H1 (cell line): ENCODE results near the gene DMBX1. TPM values are rescaled to one million over a fixed set of nuclear protein-coding genes. Genes with fewer than 3 reads are reported as not detected.

Experiments
- CTCF ChIA-PET: fragments of 300-600 bp; sonication (Branson Sonifier 250); formaldehyde crosslinking; loops from one replicate; lab custom pipeline; 2021; ENCODE audit not compliant: partially characterized antibody; lab: Charles Lee
- POLR2A ChIA-PET: fragments of 300-600 bp; sonication (Branson Sonifier 250); formaldehyde crosslinking; loops from one replicate; lab custom pipeline; 2021; ENCODE audit warnings: inconsistent platforms; ENCODE audit not compliant: partially characterized antibody; lab: Charles Lee
- DNase-seq, 2 experiments: peaks; one replicate each; pipeline versions ENCODE4 v3.0.0 to v3.0.0-alpha.2; 2010 to 2022; ENCODE audit warnings: low spot score in 2 of 2, low read depth in 1 of 2, mixed read lengths in 1 of 2
- FAIRE-seq: peaks from 2 replicates; lab custom pipeline; 2011; peaks lifted over from hg19 to GRCh38; lab: Jason Lieb, UNC
- H2AFZ ChIP-seq: 2 replicates; pipeline ENCODE4 v1.8.1; 2012; ENCODE audit warnings: low read length, inconsistent platforms
- H2AK5ac ChIP-seq: 2 replicates; pipeline ENCODE4 v1.6.1; 2013; ENCODE audit warnings: low read depth, low read length
- H2BK120ac ChIP-seq: replicated peaks from 2 replicates; pipeline ENCODE3; 2013; ENCODE audit warnings: low read depth, low read length, inconsistent platforms
- H2BK12ac ChIP-seq: 2 replicates; pipeline ENCODE4 v1.6.1; 2013; ENCODE audit warnings: low read depth, low read length
- H2BK15ac ChIP-seq: 2 replicates; pipeline ENCODE4 v1.6.1; 2013; ENCODE audit warnings: low read length
- H2BK20ac ChIP-seq: 2 replicates; pipeline ENCODE4 v1.6.1; 2013; ENCODE audit warnings: low read length
- H2BK5ac ChIP-seq: 2 replicates; pipeline ENCODE4 v1.6.1; 2013; ENCODE audit warnings: low read depth, low read length
- H3K14ac ChIP-seq: 2 replicates; pipeline ENCODE4 v1.6.1; 2013; ENCODE audit warnings: inconsistent platforms; ENCODE audit not compliant: insufficient read length
- H3K18ac ChIP-seq: 2 replicates; pipeline ENCODE4 v1.6.1; 2013; ENCODE audit warnings: low read length; ENCODE audit errors: extremely low read depth
- H3K23ac ChIP-seq: 2 replicates; pipeline ENCODE4 v1.6.1; 2013; ENCODE audit warnings: inconsistent platforms; ENCODE audit not compliant: insufficient read length
- H3K23me2 ChIP-seq: 2 replicates; pipeline ENCODE4 v1.6.1; 2013; ENCODE audit warnings: low read depth, low read length
- H3K27ac ChIP-seq: 2 replicates; pipeline ENCODE4 v1.6.1; 2011; ENCODE audit warnings: low read depth, low read length, inconsistent platforms
- H3K27me3 ChIP-seq, 4 experiments: replicated peaks in 1 of 4; 1 replicate in 1 of 4; 2 replicates in 3 of 4; pipeline versions ENCODE4 v1.6.1 to v1.8.1; 2011 to 2013; ENCODE audit warnings: low read length in 3 of 4, mild to moderate bottlenecking in 3 of 4, inconsistent platforms in 2 of 4, mixed read lengths in 2 of 4, moderate library complexity in 1 of 4; ENCODE audit not compliant: control insufficient read depth in 3 of 4, insufficient read depth in 3 of 4; ENCODE audit errors: extremely low read depth in 1 of 4
- H3K36me3 ChIP-seq, 4 experiments: 2 replicates each; pipeline versions ENCODE4 v1.6.1 to v1.8.1; 2011 to 2013; ENCODE audit warnings: mild to moderate bottlenecking in 4 of 4, low read length in 3 of 4, moderate library complexity in 2 of 4, control low read depth in 1 of 4, inconsistent platforms in 1 of 4; ENCODE audit not compliant: insufficient read depth in 4 of 4, control insufficient read depth in 2 of 4
- H3K4ac ChIP-seq: replicated peaks from 2 replicates; pipeline ENCODE3; 2013; ENCODE audit warnings: low read length, low read depth, mixed read lengths, inconsistent platforms; ENCODE audit not compliant: insufficient read length
- H3K4me1 ChIP-seq, 4 experiments: replicated peaks in 1 of 4; 1 replicate in 1 of 4; 2 replicates in 3 of 4; pipeline versions ENCODE4 v1.6.1 to v1.8.1; 2011 to 2013; ENCODE audit warnings: low read length in 3 of 4, inconsistent platforms in 2 of 4, mixed read lengths in 1 of 4; ENCODE audit not compliant: insufficient read depth in 4 of 4, control insufficient read depth in 3 of 4
- H3K4me2 ChIP-seq, 2 experiments: 2 replicates each; pipeline versions ENCODE4 v1.6.1 to v1.8.1; 2011 to 2013; ENCODE audit warnings: low read depth in 2 of 2, low read length in 2 of 2, control low read depth in 1 of 2, inconsistent platforms in 1 of 2, mild to moderate bottlenecking in 1 of 2; ENCODE audit not compliant: insufficient read depth in 1 of 2
- H3K4me3 ChIP-seq, 4 experiments: fragments of 200-600, 300-600 bp in 1 of 4; sonication (generic), shearing (Covaris generic), sonication (Bioruptor Twin) in 1 of 4; 2 replicates each; pipeline versions ENCODE4 v1.5.1 to v1.8.1; 2011 to 2016; ENCODE audit warnings: low read length in 4 of 4, low read depth in 3 of 4, control low read depth in 2 of 4, inconsistent platforms in 2 of 4, mild to moderate bottlenecking in 2 of 4, mixed read lengths in 1 of 4, moderate library complexity in 1 of 4; ENCODE audit not compliant: insufficient read depth in 2 of 4; ENCODE audit errors: extremely low read depth in 1 of 4
- H3K56ac ChIP-seq: replicated peaks from 2 replicates; pipeline ENCODE3; 2013; ENCODE audit warnings: low read depth, mild to moderate bottlenecking, mixed read lengths, low read length, inconsistent platforms; ENCODE audit not compliant: insufficient read length
- H3K79me1 ChIP-seq: 2 replicates; pipeline ENCODE4 v1.6.1; 2013; ENCODE audit warnings: low read depth, low read length, control low read depth
- H3K79me2 ChIP-seq, 2 experiments: 2 replicates each; pipeline versions ENCODE4 v1.6.1 to v1.8.1; 2012 to 2013; ENCODE audit warnings: low read length in 2 of 2, mild to moderate bottlenecking in 2 of 2, inconsistent platforms in 1 of 2; ENCODE audit not compliant: insufficient read depth in 2 of 2, control insufficient read depth in 1 of 2
- H3K9ac ChIP-seq, 4 experiments: replicated peaks in 1 of 4; 1 replicate in 1 of 4; 2 replicates in 3 of 4; pipeline versions ENCODE4 v1.6.1 to v1.8.1; 2011 to 2013; ENCODE audit warnings: low read depth in 3 of 4, low read length in 3 of 4, control low read depth in 2 of 4, mild to moderate bottlenecking in 2 of 4, moderate library complexity in 2 of 4, inconsistent platforms in 1 of 4; ENCODE audit errors: extremely low read depth in 1 of 4
- H3K9me3 ChIP-seq, 2 experiments: 2 replicates each; pipeline versions ENCODE4 v1.6.1 to v1.8.1; 2012 to 2013; ENCODE audit warnings: mild to moderate bottlenecking in 2 of 2, moderate library complexity in 2 of 2, control low read depth in 1 of 2, inconsistent platforms in 1 of 2, low read depth in 1 of 2, low read length in 1 of 2, mixed read lengths in 1 of 2; ENCODE audit not compliant: insufficient read depth in 2 of 2
- H4K20me1 ChIP-seq, 2 experiments: replicated peaks in 1 of 2; 2 replicates each; pipeline versions ENCODE3 to v1.8.1; 2011 to 2013; ENCODE audit warnings: inconsistent platforms in 2 of 2, low read length in 2 of 2, mild to moderate bottlenecking in 1 of 2; ENCODE audit not compliant: insufficient read depth in 2 of 2, control insufficient read depth in 1 of 2
- H4K5ac ChIP-seq: 2 replicates; pipeline ENCODE4 v1.6.1; 2013; ENCODE audit warnings: low read length, low read depth, mixed read lengths, inconsistent platforms; ENCODE audit not compliant: insufficient read length
- H4K8ac ChIP-seq: 2 replicates; pipeline ENCODE4 v1.8.0; 2013; ENCODE audit warnings: mild to moderate bottlenecking, moderate library complexity, low read length, inconsistent platforms; ENCODE audit not compliant: insufficient read depth; ENCODE audit errors: extremely low read depth
- H4K91ac ChIP-seq: replicated peaks from 2 replicates; pipeline ENCODE3; 2013; ENCODE audit warnings: low read length, mixed read lengths, inconsistent platforms; ENCODE audit not compliant: insufficient read length
- GTF2F1 ChIP-seq: IDR thresholded peaks from 2 replicates; pipeline ENCODE4 v1.6.1; 2012; ENCODE audit warnings: low read depth, low read length, improper control_type of control experiment, borderline replicate concordance
- TEAD4 ChIP-seq: IDR thresholded peaks from 2 replicates; pipeline ENCODE4 v1.6.1; 2012; ENCODE audit warnings: low read depth, low read length, inconsistent platforms, mixed read lengths
- WGBS, 2 experiments: shearing (Covaris generic) in 1 of 2; methylation state at CpG; one replicate each; pipeline versions ENCODE4 v1.1.6 to v1.1.7; 2013 to 2015; ENCODE audit warnings: low lambda C conversion rate in 2 of 2, mixed read lengths in 2 of 2, inconsistent platforms in 1 of 2, low coverage in 1 of 2, missing lambda C conversion rate in 1 of 2; ENCODE audit not compliant: insufficient replicate concordance in 2 of 2, insufficient coverage in 1 of 2, insufficient read length in 1 of 2; ENCODE audit errors: extremely low coverage in 1 of 2, missing lambda C conversion rate in 1 of 2; 5-methylcytosine and 5-hydroxymethylcytosine counted together
- polyA plus RNA-seq, 7 experiments: library from polyadenylated mRNA; depleted of rRNA in 3 of 7; stranded (reverse) in 5 of 7; unstranded in 2 of 7; fragments of >200 nt in 5 of 7; fragments of 200-250 nt in 2 of 7; gene quantifications; 1 replicate in 5 of 7; 2 replicates in 1 of 7; 4 replicates in 1 of 7; pipeline versions ENCODE4 v1.2.1 to v1.2.3, GENCODE V29; 2011 to 2013; ENCODE audit warnings: missing spikeins in 2 of 7, mixed read lengths in 2 of 7
- total RNA-seq: library from RNA; stranded (reverse); fragmentation: NEBNext Ultra II Directional; extraction: Animal tissue kit (Norgen Biotek cat#: 25700); gene quantifications from 2 replicates; pipeline ENCODE4 v1.2.1, GENCODE V29; 2021

Gene DMBX1
- total and polyA plus RNA-seq, 2 of the 8 experiments (the other 6 are each of a cell fraction or from before 2014, with no cell fraction given), result 0.23 to 0.30 TPM

DNA sequence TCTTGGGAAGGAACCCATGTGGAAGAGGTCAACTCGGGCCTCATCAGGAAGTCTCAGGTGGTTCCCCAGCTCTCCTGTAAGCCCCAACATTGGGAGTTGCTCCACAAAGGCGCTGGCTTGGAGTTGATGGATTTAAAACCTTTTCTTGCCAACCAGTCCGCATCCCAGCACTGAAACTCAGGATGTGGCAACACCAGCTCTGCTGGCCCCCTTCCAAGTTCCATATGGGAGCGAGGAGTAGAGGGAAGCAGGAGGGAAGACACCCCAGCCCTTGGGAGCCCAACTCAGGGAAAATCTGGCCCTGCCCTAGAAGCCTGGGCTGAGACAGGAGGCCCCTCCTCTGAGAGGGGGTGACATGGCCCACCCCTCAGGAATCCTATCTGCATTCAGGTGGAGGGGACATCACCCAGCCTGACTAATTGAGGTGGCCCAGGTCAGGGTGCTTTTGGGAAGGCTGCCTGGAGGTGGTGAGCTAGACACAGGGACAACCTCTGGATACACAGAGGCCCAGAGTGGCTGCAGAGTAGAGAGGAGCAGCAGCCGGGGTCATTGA is 33.1 kb upstream of the DMBX1 start:
- Histone ChIP-seq H3K79me1 (no peaks in the 10 kb centered on the region), H4K5ac (no peak overlapping the region), H3K4me1 (peaks cover 0 to 15% (median 8%) of the 10 kb centered on the region in 4 experiments; a peak in 6 of 7 replicates), H2BK12ac (no peak overlapping the region), H2AK5ac (no peak overlapping the region), H3K79me2 (no peaks in the 10 kb centered on the region), H4K91ac (no peak overlapping the region), H2BK120ac (no peak overlapping the region), H3K56ac (no peak overlapping the region), H4K8ac (no peak overlapping the region), H3K4me3 (no peak overlapping the region)
- no peak for DNase-seq
- FAIRE-seq, result no peak
- peak; percentile 66 for TF ChIP-seq TEAD4
- no peak for TF ChIP-seq GTF2F1
- TF ChIP-seq, all 59 proteins: peak for 1
- H3K4ac ChIP-seq, result no peak overlapping the region
- no peak overlapping the region for H3K27ac ChIP-seq
- peaks cover 2% of the 10 kb centered on the region; the same call in 1 of the 2 replicates for H3K23me2 ChIP-seq
- WGBS, 2 experiments, result 89% methylated on average over 5 of the region's 5 CpGs; no CpG with 5 or more reads in 1 of the 2 experiments
- no peak overlapping the region for H2BK15ac ChIP-seq
- H3K9ac ChIP-seq, result no peak overlapping the region
- H3K4me2 ChIP-seq, result no peak overlapping the region
- CTCF ChIA-PET, result interaction anchor here (0.6 to 20.4 kb wide), 9 partner anchors 8 to 156 kb away, joined by 3 to 497 read pairs (median 7); no protein-coding TSS in a partner anchor
- H3K27me3 ChIP-seq, result peaks cover 21 to 59% (median 42%) of the 10 kb centered on the region in 4 experiments
- H3K18ac ChIP-seq, result no peak overlapping the region; the same call in 1 of the 2 replicates
- no peak overlapping the region for H2BK5ac ChIP-seq
- H2AFZ ChIP-seq, result no peak overlapping the region
- peaks cover 0 to 4% of the 10 kb centered on the region in 2 experiments for H4K20me1 ChIP-seq
- no peaks in the 10 kb centered on the region for H3K9me3 ChIP-seq
- no peak overlapping the region for H3K14ac ChIP-seq
- H3K36me3 ChIP-seq, result no peaks in the 10 kb centered on the region
- POLR2A ChIA-PET, result interaction anchor here (0.8 kb wide), 1 partner anchor 69 kb away, joined by 3 read pairs; no protein-coding TSS in a partner anchor
- H3K23ac ChIP-seq, result no peak overlapping the region
- no peak overlapping the region for H2BK20ac ChIP-seq
